ENCODE measurements around the gene B3GNT7.
A peak's percentile ranks its signal among the peaks of the same experiment; 100 is the strongest.

Gene B3GNT7

GRCh38 chr2:231353469-231353868 is 42.0 kb upstream of the B3GNT7 start:
- H3K4me2 ChIP-seq (ENCODE audit: low read depth, low read length) = no peak overlapping the region

GRCh38 chr2:231355508-231356465 is 39.7 kb upstream of the B3GNT7 start:
- no peaks in the 10 kb centered on the region for H3K79me2 ChIP-seq (ENCODE audit: low read length)
- H3K27me3 ChIP-seq (replicated peaks; ENCODE audit: insufficient read depth, low read length) = no peaks in the 10 kb centered on the region
- no peak overlapping the region for H3K4me3 ChIP-seq (ENCODE audit: low read length)
- peak overlapping the region; percentile 11 for H3K4me2 ChIP-seq (ENCODE audit: low read depth, low read length)
- no peaks in the 10 kb centered on the region for H3K9me2 ChIP-seq (replicated peaks; ENCODE audit: insufficient read depth, low read length)
- H3K9me3 ChIP-seq (replicated peaks; ENCODE audit: insufficient read depth, low read length) = no peaks in the 10 kb centered on the region
- no peaks in the 10 kb centered on the region for H4K20me1 ChIP-seq (ENCODE audit: insufficient read depth, low read length)
- peaks cover 10% of the 10 kb centered on the region for H3F3A ChIP-seq (ENCODE audit: insufficient read depth, low read length)
- H3K4me1 ChIP-seq (ENCODE audit: low read length) = peaks cover 15% of the 10 kb centered on the region
- peak overlapping the region; percentile 7; the same call in 1 of the 2 replicates for H3K9ac ChIP-seq (ENCODE audit: low read length)
- TF ChIP-seq CTCF (IDR thresholded peaks at IDR 0.05; ENCODE audit: low read length) (no peak), EZH2 (optimal IDR thresholded peaks at IDR 0.05; ENCODE audit: low read depth, low read length) (no peak)
- no peaks in the 10 kb centered on the region for H3K36me3 ChIP-seq (replicated peaks; ENCODE audit: insufficient read depth, low read length)
- peak overlapping the region; percentile 64; the same call in 1 of the 2 replicates for H3K27ac ChIP-seq (ENCODE audit: low read length)
- peak overlapping the region; percentile 41; the same call in 1 of the 2 replicates for H2AFZ ChIP-seq (ENCODE audit: low read length)
- no peak for DNase-seq

More at GRCh38 chr2:231353469-231353868, 42.0 kb upstream of the B3GNT7 start:
- H3K27ac ChIP-seq (ENCODE audit: low read length) = no peak overlapping the region
- peaks cover 15% of the 10 kb centered on the region for H3K4me1 ChIP-seq (ENCODE audit: low read length)
- H4K20me1 ChIP-seq (ENCODE audit: insufficient read depth, low read length) = no peaks in the 10 kb centered on the region
- no peaks in the 10 kb centered on the region for H3K79me2 ChIP-seq (ENCODE audit: low read length)
- no peak overlapping the region for H3K4me3 ChIP-seq (ENCODE audit: low read length)
- H3K9me2 ChIP-seq (replicated peaks; ENCODE audit: insufficient read depth, low read length) = no peaks in the 10 kb centered on the region
- no peak for DNase-seq
- no peaks in the 10 kb centered on the region for H3K9me3 ChIP-seq (replicated peaks; ENCODE audit: insufficient read depth, low read length)
- H2AFZ ChIP-seq (ENCODE audit: low read length) = no peak overlapping the region
- no peak for TF ChIP-seq EZH2 (optimal IDR thresholded peaks at IDR 0.05; ENCODE audit: low read depth, low read length)
- TF ChIP-seq EZH2phosphoT487 (IDR thresholded peaks at IDR 0.05; ENCODE audit: low read length) = no peak
- no peak for TF ChIP-seq CTCF (IDR thresholded peaks at IDR 0.05; ENCODE audit: low read length)
- H3K27me3 ChIP-seq (replicated peaks; ENCODE audit: insufficient read depth, low read length) = no peaks in the 10 kb centered on the region
- H3K9ac ChIP-seq (ENCODE audit: low read length) = no peak overlapping the region
- no peaks in the 10 kb centered on the region for H3K36me3 ChIP-seq (replicated peaks; ENCODE audit: insufficient read depth, low read length)
- peaks cover 10% of the 10 kb centered on the region for H3F3A ChIP-seq (ENCODE audit: insufficient read depth, low read length)

GRCh38 chr2:231356466-231356844 is 39.1 kb upstream of the B3GNT7 start:
- Histone ChIP-seq H3K4me2 (ENCODE audit: low read depth, low read length) (peak overlapping the region; percentile 11), H3K27ac (ENCODE audit: low read length) (peak overlapping the region; percentile 64), H3K4me3 (ENCODE audit: low read length) (no peak overlapping the region), H4K20me1 (ENCODE audit: insufficient read depth, low read length) (no peaks in the 10 kb centered on the region), H3K27me3 (replicated peaks; ENCODE audit: insufficient read depth, low read length) (no peaks in the 10 kb centered on the region), H3K36me3 (replicated peaks; ENCODE audit: insufficient read depth, low read length) (no peaks in the 10 kb centered on the region), H3F3A (ENCODE audit: insufficient read depth, low read length) (peaks cover 10% of the 10 kb centered on the region), H2AFZ (ENCODE audit: low read length) (peak overlapping the region; percentile 41; the same call in 1 of the 2 replicates), H3K9ac (ENCODE audit: low read length) (peak overlapping the region; percentile 7), H3K4me1 (ENCODE audit: low read length) (peaks cover 15% of the 10 kb centered on the region), H3K79me2 (ENCODE audit: low read length) (no peaks in the 10 kb centered on the region), H3K9me3 (replicated peaks; ENCODE audit: insufficient read depth, low read length) (no peaks in the 10 kb centered on the region), H3K9me2 (replicated peaks; ENCODE audit: insufficient read depth, low read length) (no peaks in the 10 kb centered on the region)
- peak; percentile 83 for DNase-seq
- TF ChIP-seq EZH2phosphoT487 (IDR thresholded peaks at IDR 0.05; ENCODE audit: low read length) = no peak
- TF ChIP-seq CTCF (IDR thresholded peaks at IDR 0.05; ENCODE audit: low read length) = no peak
- no peak for TF ChIP-seq EZH2 (optimal IDR thresholded peaks at IDR 0.05; ENCODE audit: low read depth, low read length)
